ENCODE results near the gene NSUN4.
"Not testable (repeated sequence)": the region's sequence is repeated elsewhere in the genome, so short reads cannot be mapped to it uniquely, and the experiment has no call there.

Gene NSUN4

DNA sequence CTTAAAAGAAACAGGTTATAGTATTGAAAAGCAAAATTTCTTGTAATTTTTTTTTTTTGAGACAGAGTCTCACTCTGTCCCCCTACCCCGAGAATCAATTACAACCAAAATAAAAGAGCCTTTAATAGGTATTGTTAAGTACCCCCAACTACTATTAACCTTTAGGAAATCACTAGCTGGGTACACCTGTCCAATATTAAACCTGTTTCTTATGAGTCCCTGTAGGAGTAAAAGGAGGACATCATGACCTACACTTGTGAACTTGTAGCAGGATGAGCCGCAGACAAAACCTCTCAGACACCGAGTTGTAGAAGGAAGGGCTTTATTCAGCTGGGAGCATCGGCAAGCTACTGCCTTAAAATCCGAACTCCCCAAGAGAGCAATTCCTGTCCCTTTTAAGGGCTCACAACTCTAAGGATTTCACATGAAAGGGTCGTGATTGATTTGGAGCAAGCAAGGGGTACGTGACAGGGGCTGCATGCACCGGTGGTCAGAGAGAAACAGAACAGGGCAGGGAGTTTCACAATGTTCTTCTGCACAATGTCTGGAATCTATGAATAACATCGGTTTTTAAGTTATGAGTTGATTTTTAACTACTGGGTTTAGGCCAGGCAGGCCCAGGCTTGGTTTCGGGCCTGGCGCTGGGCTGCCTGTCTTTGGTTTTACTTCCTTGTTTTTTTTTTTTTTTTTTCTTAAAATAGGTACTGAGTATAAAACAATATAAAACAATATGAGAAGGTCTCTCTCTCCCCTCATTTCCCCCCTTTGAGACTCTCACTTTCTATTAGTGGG lies 15.1 kb upstream of the NSUN4 start:
- DNase-seq, result not testable (repeated sequence)

- not testable (repeated sequence) for DNase-seq
Measured at GRCh38 chr1:46328182-46328581, 12.4 kb upstream of the NSUN4 start.

DNA sequence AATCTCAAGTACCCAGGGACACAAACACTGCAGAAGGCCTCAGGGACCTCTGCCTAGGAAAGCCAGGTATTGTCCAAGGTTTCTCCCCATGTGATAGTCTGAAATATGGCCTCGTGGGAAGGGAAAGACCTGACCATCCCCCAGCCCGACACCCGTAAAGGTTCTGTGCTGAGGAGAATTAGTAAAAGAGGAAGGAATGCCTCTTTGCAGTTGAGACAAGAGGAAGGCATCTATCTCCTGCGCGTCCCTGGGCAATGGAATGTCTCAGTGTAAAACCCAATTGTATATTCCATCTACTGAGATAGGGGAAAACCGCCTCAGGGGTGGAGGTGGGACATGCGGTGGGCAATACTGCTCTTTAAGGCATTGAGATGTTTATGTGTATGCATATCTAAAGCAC lies 10.8 kb upstream of the NSUN4 start:
- DNase-seq, result not testable (repeated sequence)

- DNase-seq, result not testable (repeated sequence)
Measured at GRCh38 chr1:46330381-46330780, 10.2 kb upstream of the NSUN4 start.

GRCh38 chr1:46331786-46332540 lies 8.6 kb upstream of the NSUN4 start:
- not testable (repeated sequence) for DNase-seq

DNA sequence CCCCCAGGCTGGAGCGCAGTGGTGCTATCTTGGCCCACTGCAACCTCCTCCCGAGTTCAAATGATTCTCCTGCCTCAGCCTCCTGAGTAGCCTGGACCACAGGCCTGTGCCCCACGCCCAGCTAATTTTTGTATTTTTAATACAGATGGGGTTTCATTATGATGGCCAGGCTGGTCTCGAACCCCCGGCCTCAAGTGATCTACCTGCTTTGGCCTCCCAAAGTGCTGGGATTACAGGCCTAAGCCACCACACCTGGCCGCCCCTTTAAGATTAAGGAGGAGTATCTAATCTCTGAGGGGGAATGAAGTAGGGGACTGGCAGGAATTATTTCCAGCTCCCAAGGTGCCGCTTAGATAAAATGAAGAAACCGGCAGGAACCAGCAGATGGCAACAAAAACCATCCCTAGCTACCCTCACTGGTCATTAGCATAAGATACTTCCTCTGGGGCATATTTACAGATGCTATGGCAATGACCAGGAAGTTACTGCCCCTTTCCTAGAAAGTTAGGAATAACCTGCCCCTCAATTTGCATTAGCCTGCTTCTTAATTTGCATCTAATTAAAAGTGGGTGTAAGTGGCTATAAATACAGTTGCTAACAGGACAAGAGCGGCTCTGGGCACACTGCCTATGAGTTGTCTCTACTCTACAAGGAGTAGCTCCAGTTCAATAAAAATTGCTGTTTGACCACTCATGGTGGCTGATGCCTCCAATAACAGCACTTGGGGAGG lies 7.1 kb upstream of the NSUN4 start:
- DNase-seq, result no peak

DNA sequence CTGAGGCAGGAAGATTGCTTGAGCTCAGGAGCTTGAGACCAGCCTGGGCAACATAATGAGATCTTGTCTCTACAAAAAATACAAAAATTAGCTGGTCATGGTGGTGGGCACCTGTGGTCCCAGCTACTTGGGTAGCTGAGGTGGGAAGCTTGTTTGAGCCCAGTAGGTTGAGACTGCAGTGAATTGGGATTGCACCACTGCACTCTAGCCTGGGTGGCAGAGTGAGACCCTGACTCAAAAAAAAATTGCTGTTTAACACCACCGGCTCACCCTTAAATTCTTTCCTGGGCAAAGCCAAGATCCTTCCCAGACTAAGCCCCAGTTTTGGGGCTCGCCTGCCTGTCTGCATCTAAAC lies 6.6 kb upstream of the NSUN4 start:
- no peak for DNase-seq

DNA sequence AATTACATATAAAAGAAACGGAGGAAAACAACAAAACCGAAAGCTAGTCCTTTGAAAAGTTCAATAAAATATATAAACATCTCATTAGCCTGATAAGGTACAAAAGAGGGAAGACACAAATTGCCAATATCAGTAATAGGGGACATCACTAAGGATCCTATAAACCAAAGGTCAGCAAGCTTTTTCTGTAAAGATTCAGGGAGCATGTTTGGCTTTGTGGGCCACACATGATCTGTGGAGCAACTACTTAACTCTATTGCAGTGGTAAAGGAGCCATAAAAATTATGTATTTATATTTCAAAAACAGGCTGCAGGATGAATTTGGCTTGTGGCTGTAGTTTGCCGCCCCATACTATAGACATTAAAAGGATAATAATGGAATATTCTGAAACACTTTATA lies 5.5 kb upstream of the NSUN4 start:
- no peak for DNase-seq

- DNase-seq, result not testable (repeated sequence)
Measured at GRCh38 chr1:46337409-46337808, 3.2 kb upstream of the NSUN4 start.

DNA sequence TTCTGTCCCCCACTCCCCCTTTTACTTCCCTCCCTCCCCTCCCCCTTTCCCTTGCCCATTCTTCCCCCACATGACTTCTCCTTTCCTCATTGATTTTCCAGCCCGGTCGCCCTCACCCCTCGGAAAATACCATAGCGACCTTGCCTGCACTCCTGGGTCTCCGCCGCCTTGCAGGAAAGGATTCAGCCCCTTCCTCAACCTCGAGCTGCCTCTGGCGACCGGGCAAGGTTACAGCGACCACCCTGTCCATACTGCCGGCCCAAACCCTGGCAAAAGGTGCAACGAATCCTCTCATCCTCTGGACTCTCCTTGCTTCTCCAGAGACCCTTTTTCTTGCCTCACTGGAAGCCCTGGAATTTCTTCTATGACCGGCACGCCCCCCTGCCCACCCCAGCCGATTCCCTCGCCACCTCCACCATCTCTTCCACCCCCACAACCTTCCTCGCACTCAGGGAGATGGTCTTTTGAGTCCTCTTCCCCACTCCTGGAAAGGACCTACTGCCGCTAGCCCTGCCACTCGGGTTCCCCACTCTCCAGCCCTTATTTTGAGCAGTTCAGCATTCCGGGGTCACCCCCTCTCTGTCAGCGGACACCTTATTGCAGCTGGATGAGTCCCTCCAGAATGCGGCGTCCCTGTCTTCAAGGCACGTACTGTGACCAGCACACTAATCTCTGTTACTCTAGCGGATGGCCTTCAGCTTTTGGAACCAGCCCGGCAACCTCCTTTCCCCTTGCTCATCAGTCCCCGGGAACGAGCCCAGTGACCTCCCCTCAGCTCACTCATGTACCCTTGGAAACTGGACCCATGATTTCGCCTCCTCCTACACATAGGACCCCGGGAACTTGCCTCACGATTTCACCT lies 846 bp downstream of the NSUN4 start:
- DNase-seq, result peak in 2 of 56 donors; percentile 19 to 37

DNA sequence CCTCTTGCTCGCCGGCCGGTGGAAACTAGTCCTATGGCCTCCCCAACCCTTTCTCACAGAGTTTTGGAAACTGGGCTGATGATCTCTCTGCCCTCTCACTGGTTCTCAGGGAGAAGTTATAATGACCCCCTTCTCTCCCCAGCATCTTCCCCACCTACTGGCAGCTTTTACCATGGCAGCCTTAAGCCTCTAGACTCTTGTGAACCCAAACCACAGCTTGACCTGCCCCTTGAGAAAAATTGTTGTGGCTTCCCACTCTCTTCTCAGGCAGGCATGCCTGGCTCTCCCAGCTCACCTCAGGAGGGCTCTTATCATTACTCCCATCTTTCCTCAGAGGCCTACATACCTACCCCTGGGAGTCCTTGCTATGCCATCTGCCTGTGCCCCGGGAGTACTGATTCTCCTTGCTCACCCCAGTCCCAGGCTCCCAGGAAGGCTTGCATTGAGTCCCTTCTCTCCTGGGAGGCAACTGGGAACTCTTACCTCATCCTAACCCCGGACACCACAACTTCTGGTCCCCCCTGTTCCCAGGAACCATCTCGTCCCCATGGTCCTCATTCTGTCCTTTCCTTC lies 1.6 kb downstream of the NSUN4 start:
- no peak for DNase-seq

- DNase-seq, result no peak
Measured at GRCh38 chr1:46342677-46343350, 2.2 kb downstream of the NSUN4 start.

DNA sequence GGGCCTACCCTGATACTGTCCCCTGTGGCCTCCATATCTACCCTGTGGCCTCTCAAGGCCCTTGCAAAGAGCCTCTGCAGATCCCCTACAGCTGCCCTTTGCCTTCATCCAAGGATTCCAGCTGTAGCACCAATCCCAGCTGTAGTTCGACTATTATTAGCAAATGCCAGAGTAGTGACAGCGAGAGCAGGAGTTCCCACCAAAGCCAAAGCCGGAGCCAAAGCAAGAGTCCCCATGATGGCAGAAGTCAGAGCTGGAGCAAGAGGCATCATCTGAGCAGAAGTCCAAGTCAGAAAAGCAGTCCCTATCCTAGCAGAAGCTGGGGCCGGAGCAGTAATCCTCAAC lies 2.7 kb downstream of the NSUN4 start:
- no peak for DNase-seq

- no peak for DNase-seq
Measured at GRCh38 chr1:46343705-46344104, 3.1 kb downstream of the NSUN4 start.

- DNase-seq, result no peak
Measured at GRCh38 chr1:46344481-46344880, 3.9 kb downstream of the NSUN4 start.

DNA sequence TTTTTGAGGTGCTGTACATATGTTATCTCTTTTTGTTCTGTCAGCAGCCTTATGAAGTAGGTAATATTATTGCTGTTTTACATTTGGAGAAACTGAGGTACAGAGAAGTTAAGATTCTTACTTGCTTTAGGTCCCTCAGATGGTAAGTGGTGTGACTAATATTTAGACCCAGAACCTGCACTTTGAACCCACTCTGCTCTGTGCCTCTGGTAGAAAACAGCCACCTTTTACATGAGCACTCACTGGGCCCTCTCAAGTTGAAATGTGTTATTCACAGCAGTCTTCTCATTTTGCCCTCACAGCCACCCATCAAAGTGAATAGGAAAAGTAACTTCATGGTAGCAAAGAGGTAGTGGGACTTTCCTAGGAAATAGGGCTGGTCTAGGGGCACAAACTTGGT lies 4.7 kb downstream of the NSUN4 start:
- no peak for DNase-seq

DNA sequence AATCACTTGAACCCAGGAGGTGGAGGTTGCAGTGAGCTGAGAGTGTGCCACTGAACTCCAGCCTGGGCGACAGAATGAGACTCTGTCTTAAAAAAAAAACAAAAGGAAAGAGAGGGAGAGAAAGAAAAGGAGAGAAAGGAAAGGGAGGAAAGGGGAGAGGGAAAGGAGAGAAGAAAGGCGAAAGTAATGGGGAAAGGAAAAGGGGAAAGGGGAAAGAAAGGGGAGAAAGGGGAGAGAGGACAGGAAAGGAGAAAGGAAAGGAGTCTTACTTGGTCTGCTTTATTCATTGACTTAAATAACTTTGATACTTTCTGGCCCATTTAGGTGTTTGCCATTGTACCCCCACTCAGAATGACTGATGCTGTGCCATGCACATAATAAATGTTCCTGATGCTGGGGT lies 11.8 kb downstream of the NSUN4 start:
- no peak for DNase-seq

DNA sequence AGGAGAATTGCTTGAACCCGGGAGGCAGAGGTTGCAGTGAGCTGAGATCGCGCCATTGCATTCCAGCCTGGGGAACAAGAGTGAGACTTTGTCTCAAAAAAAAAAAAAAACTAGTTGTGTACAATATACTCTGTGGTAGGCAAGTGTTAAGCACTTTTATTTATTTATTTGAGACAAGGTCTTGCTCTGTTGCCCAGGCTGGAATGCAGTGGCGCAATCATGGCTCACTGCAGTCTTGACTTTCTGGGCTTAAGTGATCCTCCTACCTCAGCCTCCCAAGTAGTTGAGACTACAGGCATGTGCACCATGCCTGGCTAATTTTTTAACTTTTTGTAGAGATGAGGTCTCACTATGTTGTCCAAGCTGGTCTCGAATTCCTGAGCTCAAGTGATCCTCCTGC lies 15.3 kb downstream of the NSUN4 start:
- not testable (repeated sequence) for DNase-seq

DNA sequence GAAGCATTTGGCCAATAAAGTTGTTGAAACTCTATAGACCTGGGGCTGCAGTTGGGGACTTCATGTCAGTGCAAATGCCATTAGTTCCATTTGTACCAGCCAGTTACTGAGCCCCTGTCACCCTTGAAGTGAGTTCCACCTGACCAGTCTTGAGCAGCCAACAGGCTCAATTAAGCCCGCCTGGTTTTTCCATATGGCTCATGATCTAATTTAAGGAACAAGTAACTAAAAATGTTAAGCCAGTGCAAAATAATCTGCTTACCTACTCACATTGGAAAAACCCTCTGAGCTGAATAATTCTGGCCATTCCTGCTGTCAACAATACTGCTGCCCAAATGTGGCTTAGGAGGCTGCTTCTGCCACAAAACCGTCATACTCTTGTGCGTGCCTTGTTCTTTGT lies 21.6 kb downstream of the NSUN4 start:
- DNase-seq, result no peak

DNA sequence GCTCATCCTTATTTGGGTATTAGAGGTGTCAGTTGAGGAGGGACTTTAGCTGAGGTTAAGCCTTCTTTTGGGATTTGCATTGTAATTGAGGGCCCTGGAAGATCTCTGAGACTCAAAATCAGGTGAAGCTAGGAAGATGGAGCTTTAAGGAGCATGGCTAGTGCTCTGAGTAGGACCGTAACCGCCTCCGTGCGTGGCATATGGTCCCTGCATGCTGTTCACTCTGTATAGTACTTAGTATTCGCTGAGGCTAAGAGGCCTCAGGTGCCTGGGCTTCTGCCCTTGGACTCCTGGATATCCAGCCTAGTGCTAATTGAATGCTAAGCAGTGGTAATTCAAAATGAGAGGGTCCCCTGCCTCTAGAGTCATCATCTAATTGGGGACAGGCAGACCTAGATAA lies 22.5 kb downstream of the NSUN4 start:
- no peak for DNase-seq

Data from nucleus accumbens (tissue), 56 donors.